ENCODE results near the gene C19orf12.

The C19orf12 gene

DNA sequence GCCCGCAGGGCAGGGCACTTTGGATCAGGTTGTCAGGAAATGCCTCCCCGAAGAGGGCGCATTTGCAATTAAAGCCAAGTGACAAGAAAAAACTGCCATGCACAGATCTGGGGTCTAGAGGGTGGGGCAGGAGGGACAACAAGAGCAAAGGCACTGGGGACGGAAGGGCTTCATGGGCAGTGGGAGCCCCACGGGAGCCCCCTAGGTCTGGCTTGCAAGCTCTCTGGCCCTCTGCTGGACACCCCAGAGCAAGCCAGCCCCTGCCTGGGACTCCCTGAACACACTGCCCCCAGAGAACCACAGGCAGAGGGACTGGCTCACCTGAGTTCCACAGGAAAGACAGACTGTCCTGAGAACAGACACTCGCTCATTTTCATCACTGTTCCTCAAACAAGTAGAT lies 30.2 kb upstream of the C19orf12 start:
- no peak overlapping the region for H3K27ac Mint-ChIP-seq
- H3K9me3 Mint-ChIP-seq, result no peaks in the 10 kb centered on the region
- H3K36me3 Mint-ChIP-seq, result no peaks in the 10 kb centered on the region
- H3K4me3 Mint-ChIP-seq, result no peak overlapping the region
- H3K4me1 Mint-ChIP-seq, result no peaks in the 10 kb centered on the region
- no peaks in the 10 kb centered on the region for H3K27me3 Mint-ChIP-seq

DNA sequence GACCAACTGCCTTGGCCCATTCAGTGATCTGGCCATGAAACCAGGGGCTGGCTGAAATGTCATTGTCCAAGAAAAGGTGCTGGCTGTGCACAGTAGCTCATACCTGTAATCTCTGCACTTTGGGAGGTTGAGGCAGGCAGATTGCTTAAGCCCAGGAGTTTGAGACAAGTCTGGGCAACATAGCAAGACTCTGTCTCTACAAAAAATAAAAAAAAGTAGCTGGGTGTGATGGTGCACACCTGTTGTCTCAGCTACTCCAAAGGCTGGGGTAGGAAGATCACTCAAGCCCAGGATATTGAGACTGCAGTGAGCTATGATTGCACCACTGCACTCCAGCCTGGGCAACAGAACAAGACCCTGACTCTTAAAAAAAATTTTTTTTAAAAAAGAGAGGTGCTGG lies 28.6 kb upstream of the C19orf12 start:
- H3K4me3 Mint-ChIP-seq, result no peak overlapping the region
- no peak overlapping the region for H3K27ac Mint-ChIP-seq
- no peaks in the 10 kb centered on the region for H3K9me3 Mint-ChIP-seq

DNA sequence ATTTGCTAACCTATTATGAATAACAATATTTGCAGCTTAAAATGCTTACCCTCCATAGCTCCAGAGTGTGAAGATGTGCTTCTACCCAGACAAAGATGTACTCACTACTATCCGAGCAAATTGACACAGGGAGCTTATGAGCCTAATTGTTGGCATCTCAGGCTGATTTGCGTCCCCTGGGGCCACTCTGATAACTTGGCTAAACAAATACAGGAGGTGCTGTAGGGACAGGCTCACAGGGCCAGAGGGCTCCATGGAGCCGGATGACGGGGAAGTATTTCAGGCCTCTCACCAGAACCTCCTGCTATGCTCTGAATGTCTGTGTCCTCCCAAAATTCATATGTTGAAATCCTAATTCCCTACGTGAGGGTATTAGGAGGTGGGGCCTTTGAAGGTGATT lies 26.7 kb upstream of the C19orf12 start:
- H3K4me3 Mint-ChIP-seq, result no peak overlapping the region
- H3K36me3 Mint-ChIP-seq, result no peaks in the 10 kb centered on the region
- H3K27ac Mint-ChIP-seq, result no peak overlapping the region
- H3K4me1 Mint-ChIP-seq, result no peaks in the 10 kb centered on the region
- H3K9me3 Mint-ChIP-seq, result no peaks in the 10 kb centered on the region
- no peaks in the 10 kb centered on the region for H3K27me3 Mint-ChIP-seq

More for the DNA sequence above, 28.6 kb upstream of the C19orf12 start:
- H3K36me3 Mint-ChIP-seq, result no peaks in the 10 kb centered on the region
- no peaks in the 10 kb centered on the region for H3K27me3 Mint-ChIP-seq
- H3K4me1 Mint-ChIP-seq, result no peaks in the 10 kb centered on the region

- Mint-ChIP-seq H3K27me3 (no peaks in the 10 kb centered on the region), H3K4me1 (no peaks in the 10 kb centered on the region), H3K36me3 (no peaks in the 10 kb centered on the region), H3K27ac (no peak overlapping the region), H3K9me3 (no peaks in the 10 kb centered on the region), H3K4me3 (no peak overlapping the region)
Measured at GRCh38 chr19:29741226-29741625, 26.2 kb upstream of the C19orf12 start.

- Mint-ChIP-seq H3K27me3 (no peaks in the 10 kb centered on the region), H3K4me3 (no peak overlapping the region), H3K36me3 (no peaks in the 10 kb centered on the region), H3K4me1 (no peaks in the 10 kb centered on the region), H3K27ac (no peak overlapping the region), H3K9me3 (no peaks in the 10 kb centered on the region)
Measured at GRCh38 chr19:29737461-29738000, 22.5 kb upstream of the C19orf12 start.

DNA sequence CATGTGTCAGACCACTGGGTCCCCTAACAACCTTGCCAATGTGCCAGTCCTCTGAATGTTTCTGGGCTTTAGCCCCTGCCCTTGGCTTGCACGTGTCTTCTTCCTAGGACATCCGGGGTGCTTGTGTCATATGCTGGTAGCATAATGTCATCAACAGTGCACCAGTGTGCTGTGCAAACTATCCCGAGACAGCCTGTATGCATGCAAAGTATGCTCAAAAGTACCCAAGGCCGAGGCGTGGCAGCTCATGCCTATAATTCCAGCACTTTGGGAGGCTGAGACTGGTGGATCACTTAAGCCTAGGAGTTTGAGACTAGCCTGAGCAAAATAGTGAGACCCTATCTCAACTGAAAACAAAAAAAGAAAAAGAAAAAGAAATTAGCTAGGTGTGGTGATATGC lies 20.8 kb upstream of the C19orf12 start:
- no peaks in the 10 kb centered on the region for H3K36me3 Mint-ChIP-seq
- no peak overlapping the region for H3K27ac Mint-ChIP-seq
- H3K9me3 Mint-ChIP-seq, result no peaks in the 10 kb centered on the region
- H3K4me3 Mint-ChIP-seq, result no peak overlapping the region
- no peaks in the 10 kb centered on the region for H3K27me3 Mint-ChIP-seq
- no peaks in the 10 kb centered on the region for H3K4me1 Mint-ChIP-seq

- H3K36me3 Mint-ChIP-seq, result no peaks in the 10 kb centered on the region
- H3K27me3 Mint-ChIP-seq, result no peaks in the 10 kb centered on the region
- H3K27ac Mint-ChIP-seq, result no peak overlapping the region
- H3K4me3 Mint-ChIP-seq, result no peak overlapping the region
- no peaks in the 10 kb centered on the region for H3K4me1 Mint-ChIP-seq
- no peaks in the 10 kb centered on the region for H3K9me3 Mint-ChIP-seq
Measured at GRCh38 chr19:29731331-29731850, 16.3 kb upstream of the C19orf12 start.

GRCh38 chr19:29727906-29728305 lies 12.8 kb upstream of the C19orf12 start:
- H3K4me1 Mint-ChIP-seq, result peaks cover 9% of the 10 kb centered on the region
- no peaks in the 10 kb centered on the region for H3K9me3 Mint-ChIP-seq
- H3K36me3 Mint-ChIP-seq, result no peaks in the 10 kb centered on the region
- H3K27ac Mint-ChIP-seq, result no peak overlapping the region
- peaks cover 2% of the 10 kb centered on the region for H3K27me3 Mint-ChIP-seq
- H3K4me3 Mint-ChIP-seq, result no peak overlapping the region

- Mint-ChIP-seq H3K9me3 (no peaks in the 10 kb centered on the region), H3K27ac (no peak overlapping the region), H3K27me3 (peaks cover 2% of the 10 kb centered on the region), H3K4me1 (peaks cover 9% of the 10 kb centered on the region), H3K4me3 (peak overlapping the region; percentile 7), H3K36me3 (no peaks in the 10 kb centered on the region)
Measured at GRCh38 chr19:29724746-29725145, 9.7 kb upstream of the C19orf12 start.

DNA sequence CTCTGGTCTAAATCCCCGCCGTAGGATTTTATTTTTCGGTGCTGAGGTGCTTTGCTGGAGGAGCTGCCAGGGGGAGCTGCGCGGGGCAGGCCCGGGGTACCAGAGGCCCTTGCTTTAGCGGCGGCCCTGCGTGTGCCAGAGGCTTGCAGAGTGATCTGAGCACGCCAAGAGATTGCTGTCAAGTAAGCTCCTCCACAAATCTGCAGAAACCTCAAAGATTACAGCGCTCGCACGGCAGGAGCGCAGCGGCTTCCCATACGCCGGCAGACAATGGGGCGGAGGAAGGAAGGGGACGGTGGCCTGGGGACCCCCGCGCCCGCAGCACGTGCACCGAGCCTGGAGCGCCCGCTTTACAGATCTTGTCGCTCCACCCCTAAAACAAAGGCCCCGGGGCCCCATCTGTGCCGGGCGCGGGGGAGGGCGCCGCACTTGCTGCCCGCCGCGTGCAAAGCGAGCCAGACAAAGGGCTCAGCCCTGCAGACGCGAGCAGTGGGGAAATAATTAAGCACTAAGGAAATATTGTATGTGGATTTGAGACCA lies 9.1 kb upstream of the C19orf12 start:
- no peaks in the 10 kb centered on the region for H3K9me3 Mint-ChIP-seq
- no peaks in the 10 kb centered on the region for H3K36me3 Mint-ChIP-seq
- peak overlapping the region; percentile 77 for H3K4me3 Mint-ChIP-seq
- no peak overlapping the region for H3K27ac Mint-ChIP-seq
- H3K27me3 Mint-ChIP-seq, result peaks cover 2% of the 10 kb centered on the region
- peaks cover 9% of the 10 kb centered on the region for H3K4me1 Mint-ChIP-seq

DNA sequence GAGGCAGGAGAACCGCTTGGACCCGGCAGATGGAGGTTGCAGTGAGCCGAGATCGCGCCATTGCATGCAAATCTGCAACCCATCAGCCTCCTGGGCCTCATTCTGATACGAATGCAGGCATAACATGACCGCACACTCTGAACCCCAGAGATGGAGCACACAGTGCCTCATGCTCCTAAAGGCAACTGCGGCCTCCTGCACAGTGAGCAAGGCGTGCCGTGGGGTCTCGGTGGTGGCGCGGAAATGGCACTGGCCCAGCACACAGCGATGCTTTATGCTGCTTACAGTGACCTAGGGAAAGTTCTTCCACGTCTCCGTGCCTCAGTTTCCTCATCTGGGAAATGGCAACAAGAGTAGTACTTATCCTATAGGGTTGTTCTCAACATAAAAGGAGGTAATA lies 2.0 kb upstream of the C19orf12 start:
- Mint-ChIP-seq H3K4me1 (peaks cover 40% of the 10 kb centered on the region), H3K27me3 (no peaks in the 10 kb centered on the region), H3K36me3 (peaks cover 3% of the 10 kb centered on the region), H3K27ac (no peak overlapping the region), H3K9me3 (no peaks in the 10 kb centered on the region), H3K4me3 (no peak overlapping the region)

GRCh38 chr19:29715701-29716581 lies 880 bp upstream of the C19orf12 start:
- Mint-ChIP-seq H3K36me3 (peaks cover 3% of the 10 kb centered on the region), H3K4me3 (peak overlapping the region; percentile 93), H3K27me3 (no peaks in the 10 kb centered on the region), H3K4me1 (peaks cover 49% of the 10 kb centered on the region), H3K27ac (peak overlapping the region; percentile 97), H3K9me3 (no peaks in the 10 kb centered on the region)

DNA sequence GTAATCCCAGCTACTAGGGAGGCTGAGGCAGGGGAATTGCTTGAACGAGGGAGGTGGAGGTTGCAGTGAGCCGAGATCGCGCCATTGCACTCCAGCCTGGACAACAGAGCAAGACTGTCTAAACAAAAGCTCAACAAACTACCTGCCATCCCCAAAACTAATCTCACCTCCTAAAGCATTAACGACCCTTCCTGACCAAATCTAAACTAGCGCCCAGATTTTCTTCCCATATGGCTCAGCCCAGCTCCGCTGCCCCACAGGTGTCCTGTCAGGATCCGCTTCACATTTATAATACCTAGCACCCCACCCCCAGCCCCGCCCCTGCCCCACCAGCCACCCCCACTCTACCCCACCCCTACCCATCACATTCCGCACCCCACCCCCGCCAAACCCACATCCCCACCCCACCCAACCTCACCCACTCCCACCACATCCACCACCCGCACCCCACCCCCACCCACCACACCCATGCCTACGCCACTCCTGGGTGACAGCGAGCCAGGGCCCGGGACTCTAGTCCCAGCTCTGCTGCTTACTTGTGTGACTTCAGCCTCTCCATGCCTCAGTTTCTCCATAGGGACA lies 599 bp downstream of the C19orf12 start:
- H3K27me3 Mint-ChIP-seq, result no peaks in the 10 kb centered on the region
- H3K9me3 Mint-ChIP-seq, result no peaks in the 10 kb centered on the region
- H3K36me3 Mint-ChIP-seq, result peaks cover 3% of the 10 kb centered on the region
- peak overlapping the region; percentile 90 for H3K4me3 Mint-ChIP-seq
- H3K27ac Mint-ChIP-seq, result peak overlapping the region; percentile 96
- H3K4me1 Mint-ChIP-seq, result peaks cover 63% of the 10 kb centered on the region

- peaks cover 74% of the 10 kb centered on the region for H3K4me1 Mint-ChIP-seq
- no peaks in the 10 kb centered on the region for H3K9me3 Mint-ChIP-seq
- H3K36me3 Mint-ChIP-seq, result peaks cover 3% of the 10 kb centered on the region
- H3K4me3 Mint-ChIP-seq, result peak overlapping the region; percentile 90
- peak overlapping the region; percentile 96 for H3K27ac Mint-ChIP-seq
- no peaks in the 10 kb centered on the region for H3K27me3 Mint-ChIP-seq
Measured at GRCh38 chr19:29712744-29713516, 2.1 kb downstream of the C19orf12 start.

GRCh38 chr19:29711584-29712132 lies 3.4 kb downstream of the C19orf12 start:
- Mint-ChIP-seq H3K36me3 (peaks cover 3% of the 10 kb centered on the region), H3K27ac (peak overlapping the region; percentile 71), H3K4me3 (peak overlapping the region; percentile 90), H3K9me3 (no peaks in the 10 kb centered on the region), H3K27me3 (no peaks in the 10 kb centered on the region), H3K4me1 (peaks cover 72% of the 10 kb centered on the region)
